ENCODE measurements around the gene HNRNPLL. TPM values are rescaled to one million over a fixed set of nuclear protein-coding genes. Genes with fewer than 3 reads are reported as not detected.
"Not testable (repeated sequence)": the region's sequence is repeated elsewhere in the genome, so short reads cannot be mapped to it uniquely, and the experiment has no call there.

Gene HNRNPLL
- 37.7 and 47.2 TPM in 2 replicates for total RNA-seq (2014; rRNA removed; shearing (Covaris generic))

DNA sequence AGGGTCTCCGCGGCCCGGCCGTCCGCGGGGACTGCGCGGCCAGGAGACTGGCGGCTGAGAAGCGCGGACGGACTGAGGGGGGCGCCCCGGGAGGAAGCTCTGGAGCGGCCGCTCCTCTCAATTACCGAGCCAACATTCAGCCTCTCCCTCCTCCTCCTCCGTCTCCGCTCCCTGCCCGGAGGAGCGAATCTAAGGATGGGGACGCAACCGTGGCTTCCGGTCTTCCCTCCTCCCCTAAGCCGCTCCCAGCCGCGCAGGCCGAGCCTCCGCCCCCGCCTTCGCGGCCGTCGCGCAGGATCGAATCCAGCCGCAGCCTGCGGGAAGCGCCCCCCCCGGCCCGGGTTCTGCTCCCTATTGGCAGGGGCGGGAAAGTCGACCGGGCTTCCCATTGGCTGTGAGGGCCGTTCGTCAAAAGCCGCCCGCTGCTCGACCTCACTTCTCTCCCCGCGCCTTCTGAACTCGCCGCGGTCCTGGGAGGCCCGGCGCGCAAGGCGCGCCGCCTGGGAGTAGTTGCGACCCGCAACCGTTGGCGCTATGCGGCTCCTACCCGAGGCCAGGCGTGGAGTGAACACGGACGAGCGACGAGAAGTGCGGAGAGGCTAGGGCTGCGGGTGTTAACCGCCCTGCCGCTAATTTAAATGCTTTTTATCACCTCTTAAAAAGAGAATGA lies at the start of gene HNRNPLL:
HNRNPLL (minus strand) TSS at position 197 of the 670 bp plus-strand sequence. CDS start 302 bp downstream, outside the sequence.
- in situ Hi-C loops (cut with HindIII; ENCODE audit: low sequenced_read_pairs) = no loop called here
- peak; percentile 95 for DNase-seq (ENCODE audit: low spot score)

DNA sequence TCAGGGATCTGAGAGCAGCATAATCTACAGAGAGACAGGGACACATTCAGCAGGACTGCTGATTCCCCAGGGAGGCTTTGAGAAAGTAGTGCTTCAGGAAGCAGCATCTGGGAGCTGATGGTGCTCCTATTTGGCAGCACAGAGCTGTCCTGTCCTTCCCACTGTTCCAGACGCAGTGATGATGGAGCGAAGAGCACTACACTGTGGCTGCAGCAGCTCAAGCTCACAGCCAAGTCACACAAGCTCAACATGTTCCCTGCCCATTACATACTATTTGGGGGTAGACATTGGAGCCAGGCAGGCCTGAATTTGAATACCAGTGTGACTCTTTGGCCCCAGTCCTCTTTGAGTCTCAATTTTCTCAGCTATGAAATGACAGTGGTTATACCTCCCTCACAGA lies 48.0 kb upstream of the HNRNPLL start:
- in situ Hi-C loops (cut with HindIII; ENCODE audit: low sequenced_read_pairs) = no loop called here
- no peak for DNase-seq (ENCODE audit: low spot score)

DNA sequence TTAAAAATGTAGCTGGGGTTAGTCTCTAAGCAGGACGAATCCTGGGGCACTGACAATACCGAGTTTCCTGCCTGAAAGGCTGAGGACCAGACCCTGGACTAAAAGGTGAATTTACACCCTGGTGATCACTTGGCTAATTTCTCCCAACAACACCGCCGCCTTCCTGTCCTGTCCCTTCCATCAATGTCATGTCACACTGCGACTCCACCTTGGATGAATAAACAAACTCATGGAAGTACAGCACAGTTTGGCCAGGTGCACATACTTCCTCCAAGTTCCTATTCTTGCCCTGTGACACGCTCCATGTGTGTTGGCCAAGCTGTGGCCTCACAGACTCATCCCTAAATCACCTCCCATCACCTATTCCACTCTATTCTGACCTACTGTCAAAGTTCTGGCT lies 47.3 kb upstream of the HNRNPLL start:
- in situ Hi-C loops (cut with HindIII; ENCODE audit: low sequenced_read_pairs) = no loop called here
- DNase-seq (ENCODE audit: low spot score) = no peak

GRCh38 chr2:38649176-38649728 lies 46.5 kb upstream of the HNRNPLL start:
- DNase-seq (ENCODE audit: low spot score) = no peak
- in situ Hi-C loops (cut with HindIII; ENCODE audit: low sequenced_read_pairs) = no loop called here

DNA sequence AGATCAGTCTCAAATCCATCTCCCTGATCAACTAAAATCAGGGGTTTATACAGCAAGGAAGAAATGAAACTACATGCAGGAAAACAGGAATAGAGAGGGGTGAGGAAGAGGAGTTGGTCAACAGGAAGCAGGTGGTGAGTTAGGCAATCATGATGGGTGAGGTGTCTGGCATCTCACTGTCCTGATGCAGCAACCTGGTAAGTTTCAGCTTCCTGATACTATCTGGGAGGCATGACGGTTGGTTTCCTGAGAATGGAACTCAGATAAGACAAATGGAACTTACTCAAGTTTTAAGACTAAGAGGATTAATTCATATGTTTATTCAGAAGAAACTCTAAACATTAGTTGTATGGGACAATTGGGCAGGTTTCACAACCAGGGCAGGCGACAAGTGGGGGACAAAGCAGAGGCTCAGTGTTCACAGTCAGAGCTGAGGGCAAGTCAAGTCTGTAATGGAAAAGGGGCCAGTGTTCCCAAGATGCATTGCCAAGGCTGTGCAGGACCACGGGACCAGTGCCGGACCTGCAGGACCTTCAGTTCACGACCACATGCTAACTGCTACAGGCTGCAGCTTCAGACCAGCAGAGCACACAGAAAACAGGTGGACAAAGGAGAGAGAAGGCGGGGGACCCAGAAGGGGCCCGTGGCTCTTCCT lies 45.5 kb upstream of the HNRNPLL start:
- in situ Hi-C loops (cut with HindIII; ENCODE audit: low sequenced_read_pairs) = no loop called here
- no peak for DNase-seq (ENCODE audit: low spot score)

GRCh38 chr2:38643683-38644511 lies 41.2 kb upstream of the HNRNPLL start:
- in situ Hi-C loops (cut with HindIII; ENCODE audit: low sequenced_read_pairs); DNase-seq (ENCODE audit: low spot score): not testable (repeated sequence)

DNA sequence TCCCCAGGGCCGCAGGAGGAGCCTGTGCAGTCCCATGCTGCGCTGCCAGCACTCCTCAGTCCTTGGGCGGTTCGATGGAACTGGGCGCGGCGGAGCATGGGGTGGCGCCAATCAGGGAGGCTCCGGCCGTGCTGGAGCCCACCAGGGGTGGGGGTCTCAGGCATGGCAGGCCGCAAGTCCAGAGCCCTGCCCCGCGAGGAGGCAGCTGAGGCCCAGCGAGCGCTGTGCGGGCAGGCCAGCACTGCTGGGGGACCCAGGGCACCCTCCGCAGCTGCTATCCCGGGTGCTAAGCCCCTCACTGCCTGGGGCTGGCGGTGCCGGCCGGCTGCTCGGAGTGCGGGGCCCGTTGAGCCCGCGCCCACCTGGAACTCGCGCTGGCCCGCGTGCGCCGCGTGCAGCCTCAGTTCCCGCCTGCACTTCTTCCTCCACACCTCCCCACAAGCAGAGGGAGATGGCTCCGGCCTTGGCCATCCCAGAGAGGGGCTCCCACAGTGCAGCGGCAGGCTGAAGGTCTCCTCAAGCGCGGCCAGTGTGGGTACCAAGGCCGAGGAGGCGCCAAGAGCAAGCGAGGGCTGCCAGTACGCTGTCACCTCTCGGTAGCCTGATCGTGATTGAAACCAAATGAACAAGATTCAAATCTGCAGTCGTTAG lies 40.4 kb upstream of the HNRNPLL start:
- DNase-seq (ENCODE audit: low spot score) = no peak
- in situ Hi-C loops (cut with HindIII; ENCODE audit: low sequenced_read_pairs) = no loop called here

DNA sequence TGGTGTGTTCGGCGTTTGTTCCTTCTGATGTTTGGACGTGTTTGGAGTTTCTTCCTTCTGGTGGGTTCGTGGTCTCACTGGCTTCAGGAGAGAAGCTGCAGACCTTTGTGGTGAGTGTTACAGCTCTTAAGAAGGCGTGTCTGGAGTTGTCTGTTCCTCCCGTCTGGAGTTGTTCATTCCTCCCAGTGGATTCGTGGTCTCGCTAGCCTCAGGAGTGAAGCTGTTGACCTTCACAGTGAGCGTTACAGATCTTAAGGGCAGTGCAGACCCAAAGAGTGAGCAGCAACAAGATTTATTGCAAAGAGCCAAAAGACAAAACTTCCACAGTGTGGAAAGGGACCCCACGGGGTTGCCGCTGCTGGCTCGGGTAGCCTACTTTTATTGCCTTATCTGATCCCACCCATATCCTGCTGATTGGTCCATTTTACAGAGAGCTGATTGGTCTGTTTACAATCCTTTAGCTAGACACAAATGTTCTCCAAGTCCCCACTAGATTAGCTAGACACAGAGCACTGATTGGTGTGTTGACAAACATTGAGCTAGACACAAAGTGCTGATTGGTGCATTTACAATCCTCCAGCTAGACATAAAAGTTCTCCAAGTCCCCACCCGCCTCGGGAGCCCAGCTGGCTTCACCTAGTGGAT lies 39.8 kb upstream of the HNRNPLL start:
- DNase-seq (ENCODE audit: low spot score); in situ Hi-C loops (cut with HindIII; ENCODE audit: low sequenced_read_pairs): not testable (repeated sequence)

DNA sequence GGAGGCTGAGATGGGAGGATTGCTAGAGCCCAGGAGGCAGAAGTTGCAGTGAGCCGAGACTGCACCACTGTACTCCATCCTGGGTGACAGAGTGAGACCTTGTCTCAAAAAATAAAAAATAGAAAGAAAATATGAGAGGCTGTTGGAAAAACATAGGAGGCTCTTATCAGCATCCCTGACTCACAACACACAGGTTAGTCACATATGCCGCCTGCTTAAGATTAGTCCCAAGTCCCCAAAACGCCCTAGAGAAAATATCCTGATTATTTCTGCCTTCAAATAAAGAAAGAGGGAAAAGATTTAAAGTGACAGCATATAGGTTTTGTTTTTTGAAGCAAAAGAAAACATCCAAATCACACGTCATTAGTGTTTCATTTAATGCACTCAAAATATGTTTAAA lies 33.3 kb upstream of the HNRNPLL start:
- in situ Hi-C loops (cut with HindIII; ENCODE audit: low sequenced_read_pairs) = no loop called here

GRCh38 chr2:38635139-38635538 lies 32.4 kb upstream of the HNRNPLL start:
- in situ Hi-C loops (cut with HindIII; ENCODE audit: low sequenced_read_pairs) = no loop called here

More for the DNA sequence above, 33.3 kb upstream of the HNRNPLL start:
- DNase-seq (ENCODE audit: low spot score) = no peak

DNA sequence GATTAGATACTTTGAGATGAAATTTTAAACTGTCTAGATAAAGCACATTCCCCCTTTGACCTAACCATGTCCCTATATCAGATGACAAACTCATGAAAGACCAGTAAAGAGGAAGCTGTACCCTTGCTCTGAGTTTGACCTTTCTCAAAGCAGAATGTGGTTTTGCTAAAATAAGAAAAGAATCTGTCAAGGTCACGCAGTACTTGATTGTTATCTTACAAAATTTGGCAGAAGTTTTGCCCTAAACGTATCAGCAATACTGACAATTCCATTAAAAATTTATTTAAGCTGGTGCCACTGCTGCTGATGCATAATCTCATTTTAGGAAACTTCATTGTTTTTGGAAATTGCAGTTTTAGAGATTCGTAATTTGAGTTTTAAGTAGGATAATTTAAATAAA lies 32.0 kb upstream of the HNRNPLL start:
- in situ Hi-C loops (cut with HindIII; ENCODE audit: low sequenced_read_pairs) = no loop called here
- DNase-seq (ENCODE audit: low spot score) = no peak

More at GRCh38 chr2:38635139-38635538, 32.4 kb upstream of the HNRNPLL start:
- DNase-seq (ENCODE audit: low spot score) = no peak

- in situ Hi-C loops (cut with HindIII; ENCODE audit: low sequenced_read_pairs) = no loop called here
- DNase-seq (ENCODE audit: low spot score) = no peak
Observed at GRCh38 chr2:38633895-38634294, 31.2 kb upstream of the HNRNPLL start.

DNA sequence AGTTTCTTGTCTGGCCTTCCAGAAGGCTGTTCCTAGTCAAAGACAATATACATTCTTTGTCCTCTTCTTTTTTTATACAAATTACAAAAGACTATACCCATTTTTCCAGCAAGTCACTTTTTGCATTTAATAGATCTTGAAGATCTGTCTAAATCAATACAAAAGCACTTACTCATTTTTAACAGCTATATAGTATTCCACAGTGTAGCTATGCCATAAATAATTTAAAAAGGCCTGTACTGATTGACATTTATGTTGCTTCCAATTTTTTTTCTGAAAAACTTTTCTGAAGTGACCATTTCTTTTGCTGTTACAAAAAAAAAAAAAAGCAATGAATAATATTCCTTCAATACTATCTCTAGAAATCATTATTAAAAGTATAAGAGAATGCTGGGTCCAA lies 30.3 kb upstream of the HNRNPLL start:
- in situ Hi-C loops (cut with HindIII; ENCODE audit: low sequenced_read_pairs) = no loop called here
- no peak for DNase-seq (ENCODE audit: low spot score)

- DNase-seq (ENCODE audit: low spot score) = no peak
- in situ Hi-C loops (cut with HindIII; ENCODE audit: low sequenced_read_pairs) = no loop called here
Observed at GRCh38 chr2:38631976-38632375, 29.2 kb upstream of the HNRNPLL start.

DNA sequence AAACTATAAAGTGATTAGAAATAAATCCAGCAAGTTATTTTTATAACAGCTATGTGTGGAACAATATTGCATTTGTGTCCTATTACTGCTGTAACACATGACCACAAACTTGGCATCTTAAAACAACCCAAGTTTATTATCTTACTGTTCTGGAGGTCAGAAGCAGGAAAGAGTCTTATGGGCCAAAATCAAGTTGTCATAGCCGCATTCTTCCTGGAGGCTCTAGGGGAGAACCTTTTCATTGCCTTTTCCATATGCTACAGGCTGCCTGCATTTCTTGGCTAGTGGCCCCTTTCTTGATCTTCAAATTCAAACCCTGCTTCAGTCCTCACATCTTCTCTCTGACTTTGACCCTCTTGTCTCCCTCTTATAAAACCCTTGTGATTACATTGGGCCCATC lies 27.0 kb upstream of the HNRNPLL start:
- DNase-seq (ENCODE audit: low spot score) = no peak
- in situ Hi-C loops (cut with HindIII; ENCODE audit: low sequenced_read_pairs) = no loop called here

DNA sequence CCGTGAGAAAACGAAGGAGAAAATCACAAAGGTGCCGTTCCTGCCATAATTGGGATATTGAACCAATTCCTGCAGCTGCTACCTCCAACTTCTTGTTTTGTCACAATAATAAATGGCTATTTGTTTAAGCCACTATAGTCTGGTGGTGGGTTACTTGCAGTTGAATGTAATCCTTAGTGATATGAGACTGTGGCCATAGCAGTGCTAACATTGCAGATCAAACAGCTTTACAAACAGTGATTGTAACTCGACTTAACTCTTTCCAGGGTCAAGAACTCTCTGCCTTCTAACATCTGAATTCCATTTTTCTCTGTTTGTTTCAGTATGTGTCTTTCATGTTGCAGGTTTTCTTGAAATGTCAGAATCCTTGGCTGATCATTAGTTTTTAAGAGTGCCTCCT lies 24.7 kb upstream of the HNRNPLL start:
- no peak for DNase-seq (ENCODE audit: low spot score)
- in situ Hi-C loops (cut with HindIII; ENCODE audit: low sequenced_read_pairs) = no loop called here

DNA sequence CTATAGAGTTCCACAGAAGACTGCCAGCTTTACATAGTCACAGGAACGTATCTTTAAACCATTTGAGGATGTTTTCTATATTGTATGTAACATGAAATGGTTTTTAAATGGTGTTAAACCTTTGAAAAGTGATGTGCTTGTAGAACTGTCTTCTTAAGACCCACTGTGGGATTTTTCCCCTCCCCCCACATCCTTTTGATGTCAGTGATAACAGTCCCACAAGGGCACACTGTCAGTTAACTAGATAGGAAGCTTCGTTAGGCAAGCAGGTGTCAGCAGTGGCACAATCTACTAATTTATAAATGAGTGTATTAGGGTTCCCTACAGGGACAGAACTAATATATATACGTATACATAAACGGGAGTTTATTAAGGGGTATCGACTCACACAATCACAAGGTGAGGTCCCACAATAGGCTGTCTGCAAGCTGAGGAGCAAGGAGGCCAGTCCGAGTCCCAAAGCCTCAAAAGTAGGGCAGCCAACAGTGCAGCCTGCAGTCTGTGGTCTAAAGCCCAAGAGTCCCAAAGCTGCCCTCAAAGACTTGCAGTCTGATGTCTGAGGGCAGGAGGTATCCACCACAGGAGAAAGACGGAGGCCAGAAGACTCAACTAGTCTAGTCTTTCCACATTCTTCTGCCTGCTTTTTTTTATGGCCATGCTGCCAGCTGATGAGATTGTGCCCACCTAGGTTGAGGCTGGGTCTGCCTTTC lies 23.8 kb upstream of the HNRNPLL start:
- in situ Hi-C loops (cut with HindIII; ENCODE audit: low sequenced_read_pairs) = no loop called here
- DNase-seq (ENCODE audit: low spot score) = no peak

- in situ Hi-C loops (cut with HindIII; ENCODE audit: low sequenced_read_pairs) = no loop called here
- DNase-seq (ENCODE audit: low spot score) = no peak
Observed at GRCh38 chr2:38622210-38622609, 19.5 kb upstream of the HNRNPLL start.

Measured in G401 (cell line).